Measurements from ENCODE around the gene CAPNS1.

GRCh38 chr19:36099166-36099785, 40.6 kb upstream of the CAPNS1 start:
- no peak for TF ChIP-seq CTCF (IDR thresholded peaks at IDR 0.05; ENCODE audit: insufficient read depth, low read length)
- TF ChIP-seq POLR2AphosphoS5 (IDR thresholded peaks at IDR 0.05; ENCODE audit: low read depth): no peak
- TF ChIP-seq GABPA (IDR thresholded peaks at IDR 0.05; ENCODE audit: low read depth): no peak
- TF ChIP-seq SPI1 (IDR thresholded peaks at IDR 0.05; ENCODE audit: borderline replicate concordance, low read depth): no peak

Data from HL-60 (cell line).